Glutamatergic neuron (in vitro differentiated cells): Measurements from ENCODE around the gene CLRN3. TPM values are rescaled to one million over a fixed set of nuclear protein-coding genes. Genes with fewer than 3 reads are reported as not detected.

Source experiments
- DNase-seq: peaks from one replicate; pipeline ENCODE4 v3.0.0; 2022
- H3K27ac Mint-ChIP-seq: one replicate; pipeline ENCODE4 v1.8.0; 2020; ENCODE audit warnings: mild to moderate bottlenecking, mixed read lengths, inconsistent platforms; ENCODE audit not compliant: unreplicated experiment
- H3K27me3 Mint-ChIP-seq: one replicate; pipeline ENCODE4 v1.8.0; 2020; ENCODE audit warnings: mild to moderate bottlenecking, moderate library complexity, mixed read lengths, inconsistent platforms; ENCODE audit not compliant: unreplicated experiment
- H3K36me3 Mint-ChIP-seq: one replicate; pipeline ENCODE4 v1.8.0; 2020; ENCODE audit warnings: mild to moderate bottlenecking, mixed read lengths, inconsistent platforms; ENCODE audit not compliant: unreplicated experiment
- H3K4me1 Mint-ChIP-seq: one replicate; pipeline ENCODE4 v1.8.0; 2020; ENCODE audit warnings: mild to moderate bottlenecking, low read depth, mixed read lengths, inconsistent platforms; ENCODE audit not compliant: unreplicated experiment
- H3K4me3 Mint-ChIP-seq: one replicate; pipeline ENCODE4 v1.8.0; 2020; ENCODE audit warnings: mild to moderate bottlenecking, mixed read lengths, inconsistent platforms; ENCODE audit not compliant: unreplicated experiment
- H3K9me3 Mint-ChIP-seq: one replicate; pipeline ENCODE4 v1.8.0; 2020; ENCODE audit warnings: mild to moderate bottlenecking, moderate library complexity, mixed read lengths, inconsistent platforms; ENCODE audit not compliant: unreplicated experiment
- CTCF ChIP-seq: fragments of 200-600 bp; sonication (generic); IDR thresholded peaks from one replicate; pipeline ENCODE4 v1.5.0; 2021; ENCODE audit not compliant: partially characterized antibody, unreplicated experiment
- total RNA-seq: library from RNA; stranded (reverse); fragmentation: NEBNext Ultra II Directional; extraction: Animal tissue kit (Norgen Biotek cat#: 25700); gene quantifications from one replicate; pipeline ENCODE4 v1.2.1, GENCODE V29; 2021; ENCODE audit not compliant: unreplicated experiment

Gene CLRN3
- total RNA-seq, 1 donor from 2014 or later = not detected

- no peak for DNase-seq
- Mint-ChIP-seq H3K9me3 (peaks cover 1% of the 10 kb centered on the region), H3K27me3 (peaks cover 1% of the 10 kb centered on the region), H3K4me1 (no peaks in the 10 kb centered on the region), H3K4me3 (no peak overlapping the region), H3K36me3 (no peaks in the 10 kb centered on the region), H3K27ac (no peak overlapping the region)
- no peak for TF ChIP-seq CTCF
Measured at GRCh38 chr10:127918572-127918971, 25.8 kb upstream of the CLRN3 start.

- Mint-ChIP-seq H3K36me3 (no peaks in the 10 kb centered on the region), H3K4me3 (no peak overlapping the region), H3K9me3 (no peaks in the 10 kb centered on the region), H3K27me3 (peaks cover 1% of the 10 kb centered on the region), H3K4me1 (no peaks in the 10 kb centered on the region), H3K27ac (no peak overlapping the region)
- DNase-seq = no peak
- no peak for TF ChIP-seq CTCF
Measured at GRCh38 chr10:127916826-127917225, 24.1 kb upstream of the CLRN3 start.

- no peak overlapping the region for H3K27ac Mint-ChIP-seq
- H3K9me3 Mint-ChIP-seq = peaks cover 2% of the 10 kb centered on the region
- no peaks in the 10 kb centered on the region for H3K36me3 Mint-ChIP-seq
- no peak for TF ChIP-seq CTCF
- no peaks in the 10 kb centered on the region for H3K4me1 Mint-ChIP-seq
- H3K27me3 Mint-ChIP-seq = peaks cover 1% of the 10 kb centered on the region
- no peak for DNase-seq
- no peak overlapping the region for H3K4me3 Mint-ChIP-seq
Measured at GRCh38 chr10:127915324-127915723, 22.6 kb upstream of the CLRN3 start.

- TF ChIP-seq CTCF = no peak
- H3K4me1 Mint-ChIP-seq = peaks cover 4% of the 10 kb centered on the region
Measured at GRCh38 chr10:127913368-127913759, 20.6 kb upstream of the CLRN3 start.

GRCh38 chr10:127912607-127913367 is 20.0 kb upstream of the CLRN3 start:
- no peak for DNase-seq
- no peak for TF ChIP-seq CTCF
- Mint-ChIP-seq H3K27ac (no peak overlapping the region), H3K36me3 (no peaks in the 10 kb centered on the region), H3K4me3 (no peak overlapping the region), H3K9me3 (peaks cover 3% of the 10 kb centered on the region), H3K4me1 (peaks cover 6% of the 10 kb centered on the region), H3K27me3 (peaks cover 4% of the 10 kb centered on the region)

More at GRCh38 chr10:127913368-127913759, 20.6 kb upstream of the CLRN3 start:
- peaks cover 4% of the 10 kb centered on the region for H3K27me3 Mint-ChIP-seq
- no peak for DNase-seq
- H3K4me3 Mint-ChIP-seq = no peak overlapping the region
- H3K36me3 Mint-ChIP-seq = no peaks in the 10 kb centered on the region
- no peak overlapping the region for H3K27ac Mint-ChIP-seq
- H3K9me3 Mint-ChIP-seq = peaks cover 3% of the 10 kb centered on the region
